GM18861 (cell line): ENCODE data around the gene CNN2.

ENCODE experiments used
- ATAC-seq: cut with Tn5 transposase; IDR thresholded peaks from one replicate; pipeline ENCODE4 v1.9.1; 2021; ENCODE audit not compliant: unreplicated experiment

CNN2 gene

DNA sequence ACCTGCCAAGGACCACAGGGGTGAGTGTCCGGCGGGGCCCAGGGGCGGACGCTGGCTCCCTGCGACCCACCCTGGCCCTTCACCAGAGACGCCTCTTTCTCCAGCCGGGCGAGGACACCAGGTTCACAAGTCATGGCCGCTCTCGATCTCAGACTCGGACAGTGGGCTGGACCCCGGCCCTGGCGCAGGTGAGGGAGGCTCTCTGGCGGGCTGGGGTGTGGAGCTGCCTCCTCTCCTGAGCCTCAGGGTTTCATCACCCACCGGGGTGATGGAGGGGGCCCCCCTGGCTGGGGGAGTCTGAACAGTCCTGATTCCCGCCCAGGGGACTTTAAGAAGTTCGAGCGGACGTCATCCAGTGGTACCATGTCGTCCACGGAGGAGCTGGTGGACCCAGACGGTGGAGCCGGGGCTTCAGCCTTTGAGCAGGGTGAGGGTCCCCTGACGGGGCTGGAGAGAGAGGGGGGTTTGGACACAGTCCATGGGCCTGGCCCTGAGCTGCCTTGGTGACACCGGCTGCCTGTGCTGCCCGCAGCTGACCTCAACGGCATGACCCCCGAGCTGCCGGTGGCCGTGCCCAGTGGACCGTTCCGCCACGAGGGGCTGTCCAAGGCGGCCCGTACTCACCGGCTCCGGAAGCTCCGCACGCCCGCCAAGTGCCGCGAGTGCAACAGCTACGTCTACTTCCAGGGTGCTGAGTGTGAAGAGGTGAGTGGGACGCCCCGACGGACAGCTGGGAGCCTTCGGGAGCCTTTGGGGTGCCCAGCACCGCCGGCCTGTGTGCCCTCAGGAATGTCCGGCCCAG, 54.2 kb downstream of the CNN2 start:
- ATAC-seq = no peak

DNA sequence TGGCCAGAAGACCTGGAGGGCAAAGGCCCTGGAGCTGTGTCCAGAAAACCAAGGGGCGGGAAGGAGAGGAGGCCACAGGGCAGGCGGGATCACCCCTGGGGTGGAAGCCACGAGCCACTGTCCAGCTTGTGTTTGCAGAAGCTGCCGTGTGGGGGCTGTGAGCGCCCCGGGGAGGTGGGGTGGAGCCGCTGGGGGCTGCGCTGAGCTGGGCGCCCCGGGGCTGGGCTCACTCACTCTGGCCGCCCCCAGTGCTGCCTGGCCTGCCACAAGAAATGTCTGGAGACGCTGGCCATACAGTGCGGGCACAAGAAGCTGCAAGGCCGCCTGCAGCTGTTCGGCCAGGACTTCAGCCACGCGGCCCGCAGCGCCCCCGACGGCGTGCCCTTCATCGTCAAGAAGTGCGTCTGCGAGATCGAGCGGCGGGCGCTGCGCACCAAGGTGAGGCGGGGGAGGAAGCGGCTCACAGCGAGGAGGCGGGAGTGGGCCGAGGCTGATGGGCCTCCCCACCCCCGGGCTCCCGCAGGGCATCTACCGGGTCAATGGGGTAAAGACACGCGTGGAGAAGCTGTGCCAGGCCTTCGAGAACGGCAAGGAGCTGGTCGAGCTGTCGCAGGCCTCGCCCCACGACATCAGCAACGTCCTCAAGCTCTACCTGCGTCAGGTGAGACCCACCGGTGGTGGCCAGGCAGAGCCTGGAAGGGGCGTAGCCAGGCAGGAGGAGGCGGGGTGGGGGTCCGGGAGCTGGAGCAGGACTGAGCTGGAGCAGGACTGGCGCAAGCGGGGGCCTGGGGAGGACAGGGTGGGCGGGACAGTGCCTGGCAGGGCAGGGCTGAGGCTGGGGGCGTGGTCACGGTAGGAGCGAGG, 55.1 kb downstream of the CNN2 start:
- ATAC-seq = no peak

DNA sequence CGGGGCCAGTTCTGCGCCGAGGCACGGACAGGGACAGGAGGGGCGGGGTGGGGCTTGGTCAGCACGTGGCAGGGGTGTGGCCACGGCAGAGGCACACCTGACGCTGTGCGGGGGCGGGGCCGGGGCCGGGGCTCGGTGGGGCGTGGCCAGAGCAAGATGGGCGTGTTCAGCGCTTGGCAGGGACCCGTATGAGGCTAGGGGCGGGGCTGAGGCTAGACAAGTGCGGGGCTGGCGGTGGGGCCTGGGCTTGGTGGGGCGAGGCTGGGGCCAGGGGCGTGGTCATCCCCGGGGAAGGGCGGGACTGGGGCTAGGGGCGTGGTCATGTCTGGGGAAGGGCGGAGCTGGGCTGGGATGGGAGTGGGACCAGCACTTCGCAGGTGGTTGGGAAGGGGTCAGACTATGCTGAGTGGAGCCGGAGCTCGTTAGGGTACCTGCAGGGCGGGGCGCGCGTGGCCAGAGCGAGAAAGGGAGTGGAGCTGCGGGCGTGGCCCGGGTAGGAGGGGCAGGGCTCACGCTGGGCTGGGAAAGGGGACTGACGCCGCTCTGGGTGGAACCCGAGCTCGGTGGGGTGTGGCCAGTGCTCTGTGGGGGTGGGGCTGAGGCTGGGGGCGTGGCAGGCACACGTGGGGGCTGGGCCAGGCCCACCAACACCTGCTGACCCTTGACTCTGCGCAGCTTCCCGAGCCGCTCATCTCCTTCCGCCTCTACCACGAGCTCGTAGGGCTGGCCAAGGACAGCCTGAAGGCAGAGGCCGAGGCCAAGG, 55.9 kb downstream of the CNN2 start:
- ATAC-seq = no peak

DNA sequence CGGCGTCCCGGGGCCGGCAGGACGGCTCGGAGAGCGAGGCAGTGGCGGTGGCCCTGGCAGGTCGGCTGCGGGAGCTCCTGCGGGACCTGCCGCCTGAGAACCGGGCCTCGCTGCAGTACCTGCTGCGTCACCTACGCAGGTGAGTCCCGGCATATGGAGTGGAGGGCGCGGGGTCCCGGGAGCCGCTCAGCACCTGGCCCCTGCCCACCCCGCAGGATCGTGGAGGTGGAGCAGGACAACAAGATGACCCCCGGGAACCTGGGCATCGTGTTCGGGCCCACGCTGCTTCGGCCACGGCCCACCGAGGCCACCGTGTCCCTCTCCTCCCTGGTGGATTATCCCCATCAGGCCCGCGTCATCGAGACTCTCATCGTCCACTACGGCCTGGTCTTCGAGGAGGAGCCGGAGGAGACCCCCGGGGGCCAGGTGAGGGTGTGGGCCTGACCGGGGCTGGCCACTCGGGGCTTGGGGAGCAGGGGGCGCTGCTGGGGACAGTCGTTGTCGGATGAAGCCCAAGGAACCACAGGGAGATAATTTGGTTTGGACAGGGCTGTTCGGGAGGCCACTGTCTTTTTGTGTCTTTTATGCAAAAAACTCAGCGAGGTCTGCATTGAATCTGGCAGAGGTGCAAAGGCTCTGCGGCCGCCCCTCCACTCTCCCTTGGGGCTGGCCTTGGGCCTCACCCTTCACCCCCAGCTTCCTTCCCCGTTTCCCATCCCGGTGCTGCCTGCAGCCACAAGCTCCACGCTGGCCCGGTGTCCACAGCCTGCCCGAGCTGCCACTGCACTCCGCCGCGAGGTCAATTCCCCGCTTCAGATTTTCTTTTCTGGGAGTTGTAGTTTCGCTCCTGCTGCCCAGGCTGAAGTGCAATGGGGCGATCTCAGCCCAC, 56.8 kb downstream of the CNN2 start:
- no peak for ATAC-seq

DNA sequence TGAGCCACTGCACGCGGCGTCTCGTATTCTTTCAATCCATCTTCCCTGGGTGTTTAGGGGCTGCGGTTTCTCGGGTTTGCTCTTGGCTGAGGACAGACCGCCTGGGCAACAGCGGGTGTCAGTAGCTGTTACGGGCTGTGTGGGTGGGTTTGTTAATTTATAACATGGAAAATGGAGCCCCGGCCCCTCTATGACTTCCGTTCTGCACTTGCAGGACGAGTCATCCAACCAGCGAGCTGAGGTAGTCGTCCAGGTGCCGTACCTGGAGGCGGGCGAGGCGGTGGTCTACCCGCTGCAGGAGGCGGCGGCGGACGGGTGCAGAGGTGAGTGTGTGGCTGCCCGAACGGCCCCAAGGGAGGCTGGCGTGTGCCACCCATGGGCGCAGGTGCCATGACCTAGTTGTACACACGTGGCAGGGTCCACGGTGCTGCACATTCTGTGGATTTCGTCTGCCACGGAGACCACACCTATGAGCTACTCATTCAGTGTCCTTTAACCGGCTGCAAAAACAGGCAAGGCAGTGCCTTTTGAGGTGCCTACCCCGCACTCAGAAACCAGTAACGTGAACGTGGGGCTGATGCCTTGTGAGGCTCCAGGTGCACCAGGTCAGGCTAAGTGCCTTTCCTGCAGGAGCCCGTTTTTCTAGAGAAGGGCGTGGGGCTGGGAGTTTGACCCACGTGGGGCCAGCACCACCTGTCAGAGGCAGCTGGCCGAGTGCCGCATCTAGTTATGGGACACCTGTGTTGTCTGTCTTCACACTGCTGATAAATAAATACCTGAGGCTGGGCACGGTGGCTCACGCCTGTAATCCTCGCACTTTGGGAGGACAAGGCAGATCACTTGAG, 57.8 kb downstream of the CNN2 start:
- no peak for ATAC-seq

DNA sequence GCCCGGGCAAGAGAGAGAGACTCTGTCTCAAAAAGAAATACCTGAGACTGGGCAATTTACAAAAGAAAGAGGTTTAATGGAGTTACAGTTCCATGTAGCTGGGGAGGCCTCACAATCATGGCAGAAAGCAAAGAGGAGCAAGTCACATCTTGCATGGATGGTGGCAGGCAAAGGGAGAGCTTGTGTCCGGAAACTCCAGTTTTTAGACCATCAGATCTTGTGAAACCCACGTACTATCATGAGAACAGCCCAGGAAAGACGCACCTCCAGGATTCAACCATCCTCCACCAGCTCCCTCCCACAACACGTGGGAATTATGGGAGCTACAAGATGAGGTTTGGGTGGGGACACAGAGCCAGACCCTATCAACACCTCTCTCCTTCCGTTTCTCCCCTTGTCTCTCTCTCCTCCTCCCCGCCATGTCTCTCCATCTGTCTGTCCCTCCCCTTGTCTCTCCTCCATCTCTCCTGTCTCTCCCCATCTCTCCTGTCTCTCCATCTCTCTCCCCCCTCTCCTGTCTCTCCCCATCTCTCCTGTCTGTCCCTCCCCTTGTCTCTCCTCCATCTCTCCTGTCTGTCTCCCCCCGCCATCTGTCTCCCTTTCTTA, 58.7 kb downstream of the CNN2 start:
- no peak for ATAC-seq

DNA sequence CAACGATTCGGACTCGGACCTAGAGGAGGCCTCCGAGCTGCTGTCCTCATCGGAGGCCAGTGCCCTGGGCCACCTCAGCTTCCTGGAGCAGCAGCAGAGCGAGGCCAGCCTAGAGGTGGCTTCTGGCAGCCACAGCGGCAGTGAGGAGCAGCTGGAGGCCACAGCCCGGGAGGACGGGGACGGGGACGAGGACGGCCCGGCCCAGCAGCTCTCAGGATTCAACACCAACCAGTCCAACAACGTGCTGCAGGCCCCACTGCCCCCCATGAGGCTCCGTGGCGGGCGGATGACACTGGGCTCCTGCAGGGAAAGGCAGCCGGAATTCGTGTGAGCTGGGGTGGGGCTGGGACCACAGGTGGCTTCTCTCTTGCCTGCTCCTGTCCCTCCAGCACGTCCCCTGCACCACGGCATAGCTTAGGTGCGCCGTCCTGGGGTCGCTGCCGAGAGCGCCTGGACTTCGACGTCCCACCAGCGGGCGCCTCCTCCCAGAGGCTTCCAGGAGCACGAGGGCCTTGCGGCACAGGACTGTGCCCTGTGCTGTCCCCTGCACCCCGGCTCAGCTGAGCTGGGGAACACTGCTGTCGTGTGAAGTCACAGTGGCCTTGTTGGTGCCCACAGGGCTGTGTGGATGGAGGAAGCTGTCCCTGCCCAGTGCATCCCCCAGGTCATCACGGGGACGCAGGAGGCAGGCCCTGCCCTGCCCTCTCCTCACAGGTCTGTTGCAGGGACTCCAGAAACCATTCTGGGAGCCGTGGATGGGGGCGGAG, 59.5 kb downstream of the CNN2 start:
- ATAC-seq = no peak

DNA sequence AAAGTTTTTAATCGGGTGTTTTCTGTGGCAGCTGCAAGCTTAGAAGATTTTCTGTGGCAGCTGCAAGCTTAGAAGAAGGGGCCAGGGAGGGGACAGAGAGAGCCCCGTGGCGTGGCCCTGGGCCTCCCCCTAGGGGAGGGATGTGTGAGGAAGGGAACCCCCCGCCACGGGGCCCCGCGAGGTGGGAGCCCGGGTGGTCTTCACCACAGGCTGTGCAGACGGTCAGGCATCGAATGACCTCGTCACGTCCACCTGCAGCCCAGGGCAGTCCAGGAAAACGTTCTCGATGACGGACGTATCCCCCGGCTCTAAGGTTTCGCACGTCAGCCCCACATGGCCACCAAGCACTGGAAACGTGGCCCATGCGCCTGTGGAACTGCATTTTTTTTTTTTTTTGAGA, 60.2 kb downstream of the CNN2 start:
- ATAC-seq = no peak

DNA sequence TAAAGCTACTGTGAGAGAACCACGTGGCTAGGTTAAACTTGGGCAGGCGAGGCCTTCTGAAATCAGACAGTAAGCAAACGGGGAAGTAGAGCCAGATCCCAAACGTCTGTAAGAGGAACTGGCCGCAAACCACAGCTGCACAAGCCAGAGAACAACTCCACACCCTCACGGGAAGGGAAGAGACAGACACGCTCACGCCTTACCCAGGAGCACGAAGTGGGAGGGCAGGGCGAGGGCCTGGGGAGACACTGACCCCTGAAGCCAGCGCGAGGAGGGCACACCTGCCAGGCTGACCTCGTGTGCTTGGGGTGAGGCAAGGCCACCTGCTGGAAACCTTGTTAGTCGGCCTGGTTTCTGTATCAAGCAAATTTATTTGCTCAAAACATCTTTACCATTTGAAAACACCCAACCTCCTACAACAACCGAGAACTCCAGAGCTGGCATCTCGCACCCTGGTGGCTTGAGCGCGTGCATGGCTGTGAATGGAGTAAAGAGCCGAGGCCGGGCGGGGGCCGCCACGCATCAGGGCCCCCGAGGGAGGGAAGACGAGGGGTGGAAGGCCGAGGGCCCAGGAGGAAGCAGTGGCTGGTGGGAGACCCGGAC, 61.5 kb downstream of the CNN2 start:
- no peak for ATAC-seq

DNA sequence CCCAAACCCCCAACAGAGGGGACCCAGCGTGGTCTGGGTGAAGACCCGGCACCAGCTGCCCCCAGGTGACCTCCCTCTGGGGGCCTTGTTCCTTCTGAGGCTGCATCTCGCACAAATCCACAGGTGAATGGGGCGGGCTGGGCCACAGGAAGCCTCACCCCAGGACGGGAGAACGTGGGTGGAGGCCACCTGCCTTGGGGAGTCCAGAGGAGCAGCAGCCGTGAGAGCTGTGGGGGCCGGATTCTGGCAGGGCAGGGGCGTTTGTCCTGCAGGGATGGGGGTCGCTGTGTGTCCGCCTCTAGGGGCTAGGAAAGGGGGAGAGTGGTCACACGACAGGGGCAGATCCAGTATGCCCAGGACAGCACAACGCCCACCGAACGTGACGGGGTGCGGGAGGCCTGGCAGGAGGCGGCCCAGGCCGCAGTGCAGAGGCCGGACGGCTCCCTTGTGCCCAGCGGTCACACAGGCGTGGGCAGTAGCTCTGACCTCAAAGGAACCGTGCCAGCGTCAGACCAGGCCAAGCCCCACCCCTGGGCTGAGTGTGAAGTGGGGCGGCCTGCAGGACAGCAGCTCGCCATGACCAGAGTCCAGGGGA, 62.1 kb downstream of the CNN2 start:
- no peak for ATAC-seq
